Stimulated activated CD4-positive, alpha-beta T cell treated with anti-CD3 and anti-CD28 coated beads, Interleukin-2, amount 100 ng/mL, for 4 hours (primary cell): ENCODE data around the gene BLOC1S6.
"Not testable (repeated sequence)": the region's sequence is repeated elsewhere in the genome, so short reads cannot be mapped to it uniquely, and the experiment has no call there.

ENCODE experiments used
- DNase-seq: peaks from one replicate; pipeline ENCODE4 v3.0.0-alpha.2; 2020; ENCODE audit warnings: low read depth

Gene BLOC1S6

GRCh38 chr15:45641374-45641781, 54.2 kb downstream of the BLOC1S6 start:
- no peak for DNase-seq

GRCh38 chr15:45641999-45642932, 55.1 kb downstream of the BLOC1S6 start:
- DNase-seq: no peak

DNA sequence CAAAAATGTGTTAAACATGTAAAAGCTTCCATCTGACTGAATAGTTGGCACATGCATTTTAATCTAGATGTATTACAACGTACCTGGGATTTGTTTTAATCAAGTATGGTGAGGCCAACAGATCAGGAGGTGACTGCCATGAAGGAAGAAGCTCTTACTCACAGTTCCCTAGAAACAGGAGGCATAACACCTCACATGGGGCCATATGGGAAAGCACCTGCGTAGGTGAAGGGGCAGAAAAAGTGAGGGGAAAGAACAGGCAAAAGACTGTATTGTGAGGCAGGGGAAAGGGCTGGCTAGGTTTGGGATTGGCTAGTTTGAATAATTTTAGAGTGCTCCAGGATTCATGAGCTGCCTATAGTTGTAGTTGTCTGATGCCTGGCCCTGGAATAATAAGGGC, 57.3 kb downstream of the BLOC1S6 start:
- DNase-seq: no peak

DNA sequence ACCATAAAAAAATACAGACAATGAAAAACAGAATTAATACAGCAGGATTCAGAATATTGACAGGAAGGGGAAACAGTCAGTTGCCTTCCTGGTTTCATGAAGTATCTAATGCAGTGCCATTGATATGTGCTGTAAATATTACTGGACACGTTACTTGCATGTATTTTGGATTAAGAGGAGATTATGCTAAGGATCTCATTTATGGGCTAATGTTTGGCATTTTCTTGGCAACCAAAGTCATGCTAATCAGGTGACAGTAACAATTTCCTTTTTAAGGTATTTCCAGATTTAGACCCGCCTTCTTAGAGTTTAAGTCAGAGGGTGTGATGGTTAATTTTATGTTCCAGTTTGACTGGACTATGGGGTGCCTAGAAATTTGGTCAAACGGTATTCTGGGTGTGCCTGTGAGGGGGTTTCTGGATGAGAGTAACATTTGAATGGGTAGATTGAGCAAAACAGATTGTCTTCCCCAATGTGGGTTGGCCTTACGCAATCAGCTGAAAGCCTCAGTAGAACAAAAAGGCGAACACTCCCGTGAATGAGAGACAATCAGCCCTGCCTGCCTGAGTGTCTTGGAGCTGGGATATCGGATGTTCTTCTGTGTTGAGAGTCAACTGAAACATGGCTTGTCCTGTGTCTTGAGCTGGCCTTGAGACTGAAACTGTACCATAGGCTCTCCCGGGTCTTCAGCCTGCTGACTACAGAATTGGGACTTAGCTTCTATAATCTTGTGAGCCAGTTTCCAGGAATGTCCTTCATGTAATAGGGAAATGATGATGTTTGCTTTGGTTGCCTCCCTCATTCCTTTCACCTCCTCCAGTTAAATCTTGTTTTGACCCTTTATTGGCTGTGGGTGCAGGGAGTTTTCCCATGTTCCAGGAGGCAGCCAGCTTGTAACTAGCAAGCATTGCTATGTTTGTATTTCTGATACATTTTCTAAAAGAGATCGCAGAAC, 58.1 kb downstream of the BLOC1S6 start:
- DNase-seq: no peak

GRCh38 chr15:45646220-45646619, 59.0 kb downstream of the BLOC1S6 start:
- no peak for DNase-seq

GRCh38 chr15:45647828-45648227, 60.6 kb downstream of the BLOC1S6 start:
- no peak for DNase-seq

DNA sequence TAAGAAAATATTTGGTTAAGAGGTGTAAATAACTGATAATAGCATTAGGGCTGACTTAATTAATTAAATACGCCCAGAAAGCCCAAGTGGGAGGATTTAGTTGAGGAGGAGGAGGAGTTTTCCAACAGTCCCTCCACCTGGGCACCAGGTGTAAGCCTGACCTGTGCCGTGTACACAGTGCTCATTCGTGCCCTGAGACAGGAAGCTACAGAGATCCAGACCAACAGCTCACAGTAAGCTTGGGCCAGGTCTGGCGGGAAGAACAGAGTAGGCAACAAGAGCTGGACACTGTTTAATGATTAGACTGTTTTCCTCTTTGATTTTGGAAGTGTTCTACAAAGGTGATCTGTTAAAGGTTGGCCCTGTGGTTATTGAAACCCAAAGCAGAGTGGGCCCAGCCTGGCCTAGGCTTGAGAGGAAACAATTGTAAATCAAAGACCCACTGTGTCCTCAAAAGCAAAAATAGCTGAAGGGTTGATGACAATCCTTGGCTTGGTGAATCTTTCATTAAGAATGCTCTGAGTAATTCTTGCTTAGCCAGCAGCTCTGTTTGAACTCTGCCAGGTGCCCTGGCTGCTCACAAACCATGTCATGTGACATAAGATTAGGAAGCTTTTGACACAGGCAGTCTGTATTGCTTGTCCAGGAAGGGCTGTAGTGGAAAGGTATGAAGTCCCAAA, 61.5 kb downstream of the BLOC1S6 start:
- no peak for DNase-seq

GRCh38 chr15:45650007-45650406, 62.8 kb downstream of the BLOC1S6 start:
- DNase-seq: not testable (repeated sequence)

DNA sequence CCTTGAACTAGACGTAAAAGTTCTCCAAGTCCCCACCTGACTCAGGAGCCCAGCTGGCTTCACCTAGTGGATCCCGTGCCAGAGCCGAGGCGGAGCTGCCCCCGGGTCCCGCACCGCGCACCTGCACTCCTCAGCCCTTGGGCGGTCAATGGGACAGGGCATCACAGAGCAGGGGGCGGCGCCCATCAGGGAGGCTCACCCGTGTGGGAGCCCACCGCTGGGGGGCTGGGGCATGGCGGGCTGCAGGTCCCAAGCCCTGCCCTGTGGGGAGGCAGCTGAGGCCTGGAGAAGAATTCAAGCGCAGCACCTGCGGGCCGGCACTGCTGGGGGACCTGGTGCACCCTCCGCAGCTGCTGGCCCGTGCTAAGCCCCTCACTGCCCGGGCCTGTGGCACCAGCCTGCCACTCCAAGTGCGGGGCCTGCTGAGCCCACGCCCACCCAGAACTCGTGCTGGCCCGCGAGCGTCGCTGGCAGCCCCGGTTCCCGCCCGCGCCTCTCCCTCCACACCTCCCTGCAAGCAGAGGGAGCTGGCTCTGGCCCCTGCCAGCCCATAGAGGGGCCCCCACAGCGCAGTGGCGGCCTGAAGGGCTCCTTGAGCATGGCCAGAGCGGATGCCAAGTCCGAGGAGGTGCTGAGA, 63.8 kb downstream of the BLOC1S6 start:
- DNase-seq: no peak

- no peak for DNase-seq
Measured at GRCh38 chr15:45653702-45654424, 66.7 kb downstream of the BLOC1S6 start.

DNA sequence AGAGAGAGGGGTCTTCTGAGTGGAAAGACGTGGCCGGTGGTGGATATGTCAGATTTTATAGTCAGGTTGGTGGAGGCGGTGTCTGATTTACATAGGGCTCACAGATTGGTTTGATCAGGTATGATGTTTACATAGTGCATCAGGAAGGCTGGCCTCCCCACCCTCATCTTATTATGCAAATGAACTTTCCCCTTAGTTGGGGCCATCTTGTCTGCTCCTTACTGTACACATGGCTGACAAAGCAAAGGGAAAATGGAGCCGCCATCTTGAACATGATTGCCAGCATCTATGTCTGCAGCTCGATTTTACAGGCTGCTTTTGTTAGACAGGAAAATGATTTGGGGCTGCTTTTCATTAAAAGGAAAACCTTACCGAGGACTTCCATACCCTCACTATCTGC, 67.6 kb downstream of the BLOC1S6 start:
- no peak for DNase-seq

DNA sequence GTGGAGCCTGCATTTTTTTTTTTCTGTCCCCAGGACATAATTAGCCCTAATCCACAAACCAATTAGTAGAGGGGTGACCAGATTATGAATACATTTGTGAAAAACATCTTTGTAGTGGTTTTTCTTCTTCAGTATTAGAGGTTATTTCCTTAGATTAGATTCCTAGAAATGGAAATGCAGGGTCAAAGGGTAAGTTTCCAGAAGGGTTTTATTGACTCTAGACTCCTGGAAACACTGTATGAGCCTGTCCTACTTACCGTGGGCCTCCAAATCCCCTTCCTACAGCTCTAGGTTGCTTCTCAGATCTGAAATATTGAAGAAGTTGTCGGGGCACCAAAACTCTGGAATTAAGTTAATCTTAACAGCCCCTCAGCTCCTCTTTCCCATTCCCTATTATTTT, 70.1 kb downstream of the BLOC1S6 start:
- DNase-seq: no peak

DNA sequence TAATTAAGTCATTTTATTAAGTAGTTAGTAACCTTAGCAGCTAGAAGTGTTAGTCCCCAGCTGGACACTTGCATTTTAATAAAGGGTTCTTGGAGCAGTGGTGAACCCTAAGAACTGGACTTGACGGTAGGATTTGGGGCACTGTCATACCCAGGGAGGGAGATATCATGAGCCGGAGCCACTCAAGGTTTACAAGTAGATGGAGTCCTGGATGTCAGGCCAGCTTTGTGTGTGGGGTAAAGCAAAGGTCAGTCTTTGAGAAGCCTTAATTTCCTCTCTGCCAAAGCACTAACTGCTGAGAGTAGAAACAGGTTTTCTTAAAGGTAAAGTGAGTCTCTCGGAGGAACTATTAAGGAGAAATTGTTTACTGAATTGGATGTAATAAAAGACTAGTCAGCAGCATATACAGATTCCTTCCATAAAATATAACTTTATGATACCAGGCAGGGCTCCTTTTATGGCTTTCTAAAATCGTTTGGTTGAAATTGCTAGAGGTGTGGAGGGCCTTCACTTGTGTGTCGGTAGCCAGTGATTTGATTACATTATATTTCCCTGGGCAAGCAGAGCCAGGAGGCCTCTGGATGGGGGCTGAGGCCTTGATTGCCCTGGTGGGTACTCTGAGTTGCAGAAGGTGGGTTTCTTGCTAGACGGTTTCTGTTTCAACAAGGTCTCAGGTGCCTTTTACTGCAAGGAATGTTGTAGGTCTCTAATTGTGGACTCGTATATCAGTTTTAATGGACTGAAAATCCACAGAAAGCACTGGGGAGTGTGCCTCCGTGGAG, 70.8 kb downstream of the BLOC1S6 start:
- DNase-seq: no peak
